H1 (cell line): Measurements from ENCODE around the gene NCAPD2. TPM values are rescaled to one million over a fixed set of nuclear protein-coding genes. Genes with fewer than 3 reads are reported as not detected.
"Not testable (repeated sequence)": the region's sequence is repeated elsewhere in the genome, so short reads cannot be mapped to it uniquely, and the experiment has no call there.

Experiments used
- CTCF ChIA-PET: fragments of 300-600 bp; sonication (Branson Sonifier 250); formaldehyde crosslinking; loops from one replicate; lab custom pipeline; 2021; ENCODE audit not compliant: partially characterized antibody; lab: Charles Lee
- POLR2A ChIA-PET: fragments of 300-600 bp; sonication (Branson Sonifier 250); formaldehyde crosslinking; loops from one replicate; lab custom pipeline; 2021; ENCODE audit warnings: inconsistent platforms; ENCODE audit not compliant: partially characterized antibody; lab: Charles Lee
- DNase-seq, 2 experiments: peaks; one replicate each; pipeline versions ENCODE4 v3.0.0 to v3.0.0-alpha.2; 2010 to 2022; ENCODE audit warnings: low spot score in 2 of 2, low read depth in 1 of 2, mixed read lengths in 1 of 2
- FAIRE-seq: peaks from 2 replicates; lab custom pipeline; 2011; peaks lifted over from hg19 to GRCh38; lab: Jason Lieb, UNC
- H2AFZ ChIP-seq: 2 replicates; pipeline ENCODE4 v1.8.1; 2012; ENCODE audit warnings: low read length, inconsistent platforms
- H2AK5ac ChIP-seq: 2 replicates; pipeline ENCODE4 v1.6.1; 2013; ENCODE audit warnings: low read depth, low read length
- H2BK120ac ChIP-seq: replicated peaks from 2 replicates; pipeline ENCODE3; 2013; ENCODE audit warnings: low read depth, low read length, inconsistent platforms
- H2BK12ac ChIP-seq: 2 replicates; pipeline ENCODE4 v1.6.1; 2013; ENCODE audit warnings: low read depth, low read length
- H2BK15ac ChIP-seq: 2 replicates; pipeline ENCODE4 v1.6.1; 2013; ENCODE audit warnings: low read length
- H2BK20ac ChIP-seq: 2 replicates; pipeline ENCODE4 v1.6.1; 2013; ENCODE audit warnings: low read length
- H2BK5ac ChIP-seq: 2 replicates; pipeline ENCODE4 v1.6.1; 2013; ENCODE audit warnings: low read depth, low read length
- H3K14ac ChIP-seq: 2 replicates; pipeline ENCODE4 v1.6.1; 2013; ENCODE audit warnings: inconsistent platforms; ENCODE audit not compliant: insufficient read length
- H3K18ac ChIP-seq: 2 replicates; pipeline ENCODE4 v1.6.1; 2013; ENCODE audit warnings: low read length; ENCODE audit errors: extremely low read depth
- H3K23ac ChIP-seq: 2 replicates; pipeline ENCODE4 v1.6.1; 2013; ENCODE audit warnings: inconsistent platforms; ENCODE audit not compliant: insufficient read length
- H3K23me2 ChIP-seq: 2 replicates; pipeline ENCODE4 v1.6.1; 2013; ENCODE audit warnings: low read depth, low read length
- H3K27ac ChIP-seq: 2 replicates; pipeline ENCODE4 v1.6.1; 2011; ENCODE audit warnings: low read depth, low read length, inconsistent platforms
- H3K27me3 ChIP-seq, 4 experiments: replicated peaks in 1 of 4; 1 replicate in 1 of 4; 2 replicates in 3 of 4; pipeline versions ENCODE4 v1.6.1 to v1.8.1; 2011 to 2013; ENCODE audit warnings: low read length in 3 of 4, mild to moderate bottlenecking in 3 of 4, inconsistent platforms in 2 of 4, mixed read lengths in 2 of 4, moderate library complexity in 1 of 4; ENCODE audit not compliant: control insufficient read depth in 3 of 4, insufficient read depth in 3 of 4; ENCODE audit errors: extremely low read depth in 1 of 4
- H3K36me3 ChIP-seq, 4 experiments: 2 replicates each; pipeline versions ENCODE4 v1.6.1 to v1.8.1; 2011 to 2013; ENCODE audit warnings: mild to moderate bottlenecking in 4 of 4, low read length in 3 of 4, moderate library complexity in 2 of 4, control low read depth in 1 of 4, inconsistent platforms in 1 of 4; ENCODE audit not compliant: insufficient read depth in 4 of 4, control insufficient read depth in 2 of 4
- H3K4ac ChIP-seq: replicated peaks from 2 replicates; pipeline ENCODE3; 2013; ENCODE audit warnings: low read length, low read depth, mixed read lengths, inconsistent platforms; ENCODE audit not compliant: insufficient read length
- H3K4me1 ChIP-seq, 4 experiments: replicated peaks in 1 of 4; 1 replicate in 1 of 4; 2 replicates in 3 of 4; pipeline versions ENCODE4 v1.6.1 to v1.8.1; 2011 to 2013; ENCODE audit warnings: low read length in 3 of 4, inconsistent platforms in 2 of 4, mixed read lengths in 1 of 4; ENCODE audit not compliant: insufficient read depth in 4 of 4, control insufficient read depth in 3 of 4
- H3K4me2 ChIP-seq, 2 experiments: 2 replicates each; pipeline versions ENCODE4 v1.6.1 to v1.8.1; 2011 to 2013; ENCODE audit warnings: low read depth in 2 of 2, low read length in 2 of 2, control low read depth in 1 of 2, inconsistent platforms in 1 of 2, mild to moderate bottlenecking in 1 of 2; ENCODE audit not compliant: insufficient read depth in 1 of 2
- H3K4me3 ChIP-seq, 4 experiments: fragments of 200-600, 300-600 bp in 1 of 4; sonication (generic), shearing (Covaris generic), sonication (Bioruptor Twin) in 1 of 4; 2 replicates each; pipeline versions ENCODE4 v1.5.1 to v1.8.1; 2011 to 2016; ENCODE audit warnings: low read length in 4 of 4, low read depth in 3 of 4, control low read depth in 2 of 4, inconsistent platforms in 2 of 4, mild to moderate bottlenecking in 2 of 4, mixed read lengths in 1 of 4, moderate library complexity in 1 of 4; ENCODE audit not compliant: insufficient read depth in 2 of 4; ENCODE audit errors: extremely low read depth in 1 of 4
- H3K56ac ChIP-seq: replicated peaks from 2 replicates; pipeline ENCODE3; 2013; ENCODE audit warnings: low read depth, mild to moderate bottlenecking, mixed read lengths, low read length, inconsistent platforms; ENCODE audit not compliant: insufficient read length
- H3K79me1 ChIP-seq: 2 replicates; pipeline ENCODE4 v1.6.1; 2013; ENCODE audit warnings: low read depth, low read length, control low read depth
- H3K79me2 ChIP-seq, 2 experiments: 2 replicates each; pipeline versions ENCODE4 v1.6.1 to v1.8.1; 2012 to 2013; ENCODE audit warnings: low read length in 2 of 2, mild to moderate bottlenecking in 2 of 2, inconsistent platforms in 1 of 2; ENCODE audit not compliant: insufficient read depth in 2 of 2, control insufficient read depth in 1 of 2
- H3K9ac ChIP-seq, 4 experiments: replicated peaks in 1 of 4; 1 replicate in 1 of 4; 2 replicates in 3 of 4; pipeline versions ENCODE4 v1.6.1 to v1.8.1; 2011 to 2013; ENCODE audit warnings: low read depth in 3 of 4, low read length in 3 of 4, control low read depth in 2 of 4, mild to moderate bottlenecking in 2 of 4, moderate library complexity in 2 of 4, inconsistent platforms in 1 of 4; ENCODE audit errors: extremely low read depth in 1 of 4
- H3K9me3 ChIP-seq, 2 experiments: 2 replicates each; pipeline versions ENCODE4 v1.6.1 to v1.8.1; 2012 to 2013; ENCODE audit warnings: mild to moderate bottlenecking in 2 of 2, moderate library complexity in 2 of 2, control low read depth in 1 of 2, inconsistent platforms in 1 of 2, low read depth in 1 of 2, low read length in 1 of 2, mixed read lengths in 1 of 2; ENCODE audit not compliant: insufficient read depth in 2 of 2
- H4K20me1 ChIP-seq, 2 experiments: replicated peaks in 1 of 2; 2 replicates each; pipeline versions ENCODE3 to v1.8.1; 2011 to 2013; ENCODE audit warnings: inconsistent platforms in 2 of 2, low read length in 2 of 2, mild to moderate bottlenecking in 1 of 2; ENCODE audit not compliant: insufficient read depth in 2 of 2, control insufficient read depth in 1 of 2
- H4K5ac ChIP-seq: 2 replicates; pipeline ENCODE4 v1.6.1; 2013; ENCODE audit warnings: low read length, low read depth, mixed read lengths, inconsistent platforms; ENCODE audit not compliant: insufficient read length
- H4K8ac ChIP-seq: 2 replicates; pipeline ENCODE4 v1.8.0; 2013; ENCODE audit warnings: mild to moderate bottlenecking, moderate library complexity, low read length, inconsistent platforms; ENCODE audit not compliant: insufficient read depth; ENCODE audit errors: extremely low read depth
- H4K91ac ChIP-seq: replicated peaks from 2 replicates; pipeline ENCODE3; 2013; ENCODE audit warnings: low read length, mixed read lengths, inconsistent platforms; ENCODE audit not compliant: insufficient read length
- ATF3 ChIP-seq: IDR thresholded peaks from 2 replicates; pipeline ENCODE4 v1.6.1; 2011; ENCODE audit warnings: low read depth, mild to moderate bottlenecking, low read length; ENCODE audit not compliant: insufficient read depth
- TEAD4 ChIP-seq: IDR thresholded peaks from 2 replicates; pipeline ENCODE4 v1.6.1; 2012; ENCODE audit warnings: low read depth, low read length, inconsistent platforms, mixed read lengths
- WGBS, 2 experiments: shearing (Covaris generic) in 1 of 2; methylation state at CpG; one replicate each; pipeline versions ENCODE4 v1.1.6 to v1.1.7; 2013 to 2015; ENCODE audit warnings: low lambda C conversion rate in 2 of 2, mixed read lengths in 2 of 2, inconsistent platforms in 1 of 2, low coverage in 1 of 2, missing lambda C conversion rate in 1 of 2; ENCODE audit not compliant: insufficient replicate concordance in 2 of 2, insufficient coverage in 1 of 2, insufficient read length in 1 of 2; ENCODE audit errors: extremely low coverage in 1 of 2, missing lambda C conversion rate in 1 of 2; 5-methylcytosine and 5-hydroxymethylcytosine counted together
- polyA plus RNA-seq, 7 experiments: library from polyadenylated mRNA; depleted of rRNA in 3 of 7; stranded (reverse) in 5 of 7; unstranded in 2 of 7; fragments of >200 nt in 5 of 7; fragments of 200-250 nt in 2 of 7; gene quantifications; 1 replicate in 5 of 7; 2 replicates in 1 of 7; 4 replicates in 1 of 7; pipeline versions ENCODE4 v1.2.1 to v1.2.3, GENCODE V29; 2011 to 2013; ENCODE audit warnings: missing spikeins in 2 of 7, mixed read lengths in 2 of 7
- total RNA-seq: library from RNA; stranded (reverse); fragmentation: NEBNext Ultra II Directional; extraction: Animal tissue kit (Norgen Biotek cat#: 25700); gene quantifications from 2 replicates; pipeline ENCODE4 v1.2.1, GENCODE V29; 2021

Gene NCAPD2
- total and polyA plus RNA-seq, 2 of the 8 experiments (the other 6 are each of a cell fraction or from before 2014, with no cell fraction given): 55.8 to 132 TPM

- TF ChIP-seq TEAD4: no peak
- TF ChIP-seq ATF3: no peak
These were observed 17.4 kb upstream of the NCAPD2 start (continued) for GRCh38 chr12:6476489-6476888.

GRCh38 chr12:6477601-6478377 is 16.1 kb upstream of the NCAPD2 start:
- H2BK5ac ChIP-seq, H3K23ac ChIP-seq: not testable (repeated sequence)
- CTCF ChIA-PET: interaction anchor here (1.0 kb wide), 1 partner anchor 12 kb away, joined by 8 read pairs; no protein-coding TSS in a partner anchor

More at GRCh38 chr12:6477601-6478377, 16.1 kb upstream of the NCAPD2 start:
- H3K79me2 ChIP-seq, H3K4ac ChIP-seq, H3K18ac ChIP-seq, H4K20me1 ChIP-seq, H3K4me3 ChIP-seq, H3K4me2 ChIP-seq, H3K27me3 ChIP-seq, H2BK12ac ChIP-seq, H3K79me1 ChIP-seq, H2BK20ac ChIP-seq, H4K91ac ChIP-seq, FAIRE-seq, H2BK15ac ChIP-seq, H3K36me3 ChIP-seq, H3K14ac ChIP-seq, H3K27ac ChIP-seq, DNase-seq, H4K5ac ChIP-seq, H3K23me2 ChIP-seq, H2AK5ac ChIP-seq, H3K9ac ChIP-seq, H4K8ac ChIP-seq, H2AFZ ChIP-seq, H3K56ac ChIP-seq, H2BK120ac ChIP-seq, H3K4me1 ChIP-seq: not testable (repeated sequence)
- peaks cover 0 to 10% of the 10 kb centered on the region in 2 experiments; a peak in 2 of 4 replicates for H3K9me3 ChIP-seq
- WGBS, 2 experiments: 93% methylated on average over 37 of the region's 37 CpGs; no CpG with 5 or more reads in 1 of the 2 experiments
- POLR2A ChIA-PET: interaction anchor here (0.7 to 1.5 kb wide), 3 partner anchors 10 to 27 kb away, joined by 3 to 4 read pairs (median 3); no protein-coding TSS in a partner anchor
